SK-N-SH (cell line): Measurements from ENCODE around the gene VAV1.

ENCODE experiments used
- GABPA ChIP-seq: IDR thresholded peaks from 2 replicates; pipeline ENCODE4 v1.4.0; 2012; ENCODE audit warnings: low read depth, mild to moderate bottlenecking
- SIN3A ChIP-seq: IDR thresholded peaks from 2 replicates; pipeline ENCODE4 v1.6.1; 2012; ENCODE audit warnings: low read depth, mild to moderate bottlenecking, low read length, moderate library complexity, borderline replicate concordance
- YY1 ChIP-seq: IDR thresholded peaks from 2 replicates; pipeline ENCODE4 v1.4.0; 2012; ENCODE audit warnings: low read depth, mild to moderate bottlenecking
- TF ChIP-seq, protein P1 (sequence below): fragments of 200-600 bp; sonication (generic); IDR thresholded peaks from 2 replicates; pipeline ENCODE4 v1.6.1; 2017; ENCODE audit warnings: antibody characterized with exemption, mild to moderate bottlenecking, moderate library complexity

DNA sequence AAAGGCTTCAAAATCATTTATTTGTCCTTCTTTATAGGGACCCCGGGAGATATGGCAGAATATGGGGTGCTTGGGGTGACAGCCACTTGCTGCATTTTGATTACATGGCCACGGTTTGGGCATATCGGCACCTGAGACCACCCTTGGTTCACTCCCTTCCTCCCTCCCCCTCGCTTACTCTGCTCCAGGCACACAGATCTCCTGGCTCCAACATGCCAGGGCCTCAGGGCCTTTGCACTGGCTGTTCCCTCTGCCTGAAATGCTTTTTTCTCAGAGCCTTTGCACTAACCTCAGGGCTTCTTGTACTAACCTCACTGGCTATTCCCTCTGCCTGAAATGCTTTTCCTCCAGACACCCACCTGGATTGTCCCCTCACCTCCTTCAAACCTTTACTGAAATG lies 23.8 kb downstream of the VAV1 start:
- TF ChIP-seq, protein P1, sequence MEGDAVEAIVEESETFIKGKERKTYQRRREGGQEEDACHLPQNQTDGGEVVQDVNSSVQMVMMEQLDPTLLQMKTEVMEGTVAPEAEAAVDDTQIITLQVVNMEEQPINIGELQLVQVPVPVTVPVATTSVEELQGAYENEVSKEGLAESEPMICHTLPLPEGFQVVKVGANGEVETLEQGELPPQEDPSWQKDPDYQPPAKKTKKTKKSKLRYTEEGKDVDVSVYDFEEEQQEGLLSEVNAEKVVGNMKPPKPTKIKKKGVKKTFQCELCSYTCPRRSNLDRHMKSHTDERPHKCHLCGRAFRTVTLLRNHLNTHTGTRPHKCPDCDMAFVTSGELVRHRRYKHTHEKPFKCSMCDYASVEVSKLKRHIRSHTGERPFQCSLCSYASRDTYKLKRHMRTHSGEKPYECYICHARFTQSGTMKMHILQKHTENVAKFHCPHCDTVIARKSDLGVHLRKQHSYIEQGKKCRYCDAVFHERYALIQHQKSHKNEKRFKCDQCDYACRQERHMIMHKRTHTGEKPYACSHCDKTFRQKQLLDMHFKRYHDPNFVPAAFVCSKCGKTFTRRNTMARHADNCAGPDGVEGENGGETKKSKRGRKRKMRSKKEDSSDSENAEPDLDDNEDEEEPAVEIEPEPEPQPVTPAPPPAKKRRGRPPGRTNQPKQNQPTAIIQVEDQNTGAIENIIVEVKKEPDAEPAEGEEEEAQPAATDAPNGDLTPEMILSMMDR: no peak
- TF ChIP-seq YY1 (no peak), GABPA (no peak), SIN3A (no peak)
